ENCODE results near the gene UHRF1. TPM values are rescaled to one million over a fixed set of nuclear protein-coding genes. Genes with fewer than 3 reads are reported as not detected.

UHRF1 gene
- total RNA-seq, 1 donor, result 7.6 TPM

DNA sequence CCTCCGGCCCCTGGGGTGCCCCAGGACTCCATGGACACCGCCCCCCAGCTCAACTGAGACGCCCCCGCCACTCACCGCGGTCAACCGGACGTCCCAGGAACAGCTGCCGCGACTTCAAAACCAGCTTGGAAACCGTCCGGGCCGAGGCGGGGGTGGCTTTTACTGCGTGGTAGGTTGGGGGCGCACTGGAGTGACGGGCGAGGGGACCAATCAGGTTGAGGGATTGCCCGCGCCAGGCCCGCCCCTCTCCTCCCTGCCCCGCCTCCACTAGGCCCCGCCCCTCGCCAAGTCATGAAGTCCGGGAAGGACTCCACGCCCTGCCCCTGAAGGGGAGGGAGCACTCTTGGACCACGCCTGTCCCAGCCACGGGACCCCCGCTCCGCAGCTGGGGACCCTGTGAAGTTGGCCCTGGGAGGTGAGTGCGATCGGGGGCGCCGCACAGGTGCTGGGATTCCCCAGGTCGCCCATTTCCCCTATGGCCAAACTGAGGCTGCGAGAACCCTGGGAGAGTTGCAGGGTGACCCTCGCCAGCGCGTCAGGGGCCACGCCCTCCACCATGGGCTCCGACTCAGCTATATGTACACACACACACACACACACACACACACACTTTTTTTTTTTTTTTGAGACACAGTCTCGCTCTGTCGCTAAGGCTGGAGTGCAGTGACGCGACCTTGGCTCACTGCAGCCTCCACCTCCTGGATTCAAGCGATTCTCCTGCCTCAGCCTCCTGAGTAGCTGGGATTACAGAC lies 41.6 kb upstream of the UHRF1 start, which contains the start of gene PLIN3:
Gene PLIN3, minus strand, starts transcription at position 134 of the 752 bp plus-strand sequence. CDS start 6,273 bp downstream, outside the sequence.
- H2AFZ ChIP-seq (ENCODE audit: low read length), result peak within 1 kb of the TSS; percentile 86
- H4K20me1 ChIP-seq (ENCODE audit: insufficient read depth, low read length), result peaks cover 26% of the 10 kb centered on the region
- peak within 1 kb of the TSS; percentile 95 for H3K4me2 ChIP-seq (ENCODE audit: insufficient read depth, low read length)
- peaks cover 16% of the 10 kb centered on the region for H3K36me3 ChIP-seq (ENCODE audit: insufficient read depth, low read length)
- peaks cover 17% of the 10 kb centered on the region for H3K4me1 ChIP-seq (ENCODE audit: insufficient read depth, low read length)
- H3K9me3 ChIP-seq (ENCODE audit: low read depth, low read length), result no peaks in the 10 kb centered on the region
- H3K27ac ChIP-seq (ENCODE audit: low read depth, low read length), result peak within 1 kb of the TSS; percentile 87
- H3K79me2 ChIP-seq (ENCODE audit: insufficient read depth, low read length), result peaks cover 45% of the 10 kb centered on the region
- TF ChIP-seq, protein P1, sequence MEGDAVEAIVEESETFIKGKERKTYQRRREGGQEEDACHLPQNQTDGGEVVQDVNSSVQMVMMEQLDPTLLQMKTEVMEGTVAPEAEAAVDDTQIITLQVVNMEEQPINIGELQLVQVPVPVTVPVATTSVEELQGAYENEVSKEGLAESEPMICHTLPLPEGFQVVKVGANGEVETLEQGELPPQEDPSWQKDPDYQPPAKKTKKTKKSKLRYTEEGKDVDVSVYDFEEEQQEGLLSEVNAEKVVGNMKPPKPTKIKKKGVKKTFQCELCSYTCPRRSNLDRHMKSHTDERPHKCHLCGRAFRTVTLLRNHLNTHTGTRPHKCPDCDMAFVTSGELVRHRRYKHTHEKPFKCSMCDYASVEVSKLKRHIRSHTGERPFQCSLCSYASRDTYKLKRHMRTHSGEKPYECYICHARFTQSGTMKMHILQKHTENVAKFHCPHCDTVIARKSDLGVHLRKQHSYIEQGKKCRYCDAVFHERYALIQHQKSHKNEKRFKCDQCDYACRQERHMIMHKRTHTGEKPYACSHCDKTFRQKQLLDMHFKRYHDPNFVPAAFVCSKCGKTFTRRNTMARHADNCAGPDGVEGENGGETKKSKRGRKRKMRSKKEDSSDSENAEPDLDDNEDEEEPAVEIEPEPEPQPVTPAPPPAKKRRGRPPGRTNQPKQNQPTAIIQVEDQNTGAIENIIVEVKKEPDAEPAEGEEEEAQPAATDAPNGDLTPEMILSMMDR (IDR thresholded peaks at IDR 0.05; ENCODE audit: extremely low read depth, low read depth, low read length), result no peak
- peak within 1 kb of the TSS; percentile 99 for H3K4me3 ChIP-seq (ENCODE audit: insufficient read depth, low read length)
- no peaks in the 10 kb centered on the region for H3K27me3 ChIP-seq (ENCODE audit: insufficient read depth, low read length)
- peak; percentile 99 for DNase-seq (ENCODE audit: insufficient read length, low spot score, missing footprints)

DNA sequence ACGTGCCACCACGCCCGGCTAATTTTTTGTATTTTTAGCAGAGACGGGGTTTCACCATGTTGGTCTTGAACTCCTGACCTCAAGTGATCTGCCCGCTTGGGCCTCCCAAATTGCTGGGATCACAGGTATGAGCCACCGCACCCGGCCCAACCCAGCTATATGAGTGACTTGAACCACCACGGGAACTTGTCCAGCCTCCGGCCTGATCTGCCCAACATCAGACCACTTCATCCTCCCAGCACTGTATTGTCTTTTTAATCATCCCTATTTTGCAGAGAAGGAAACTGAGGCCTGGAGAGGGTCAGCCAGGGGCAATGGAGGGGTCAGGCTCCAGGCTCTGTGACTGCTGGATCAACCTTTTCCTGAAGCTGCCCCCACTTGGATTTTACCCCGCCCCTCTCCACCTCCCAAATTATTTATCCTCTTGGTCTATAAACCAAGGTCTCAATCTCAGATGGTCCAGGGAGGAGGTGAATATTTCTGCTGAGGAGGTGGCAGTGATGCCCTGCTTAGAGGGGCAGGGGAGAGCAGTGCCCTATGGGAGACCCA lies 40.9 kb upstream of the UHRF1 start:
- no peak overlapping the region for H3K4me3 ChIP-seq (ENCODE audit: insufficient read depth, low read length)
- peaks cover 14% of the 10 kb centered on the region for H3K36me3 ChIP-seq (ENCODE audit: insufficient read depth, low read length)
- TF ChIP-seq, protein P1 (IDR thresholded peaks at IDR 0.05; ENCODE audit: extremely low read depth, low read depth, low read length), result no peak
- H3K4me2 ChIP-seq (ENCODE audit: insufficient read depth, low read length), result no peak overlapping the region
- peaks cover 25% of the 10 kb centered on the region for H4K20me1 ChIP-seq (ENCODE audit: insufficient read depth, low read length)
- peak; percentile 57 for DNase-seq (ENCODE audit: insufficient read length, low spot score, missing footprints)
- H3K4me1 ChIP-seq (ENCODE audit: insufficient read depth, low read length), result peaks cover 17% of the 10 kb centered on the region
- no peaks in the 10 kb centered on the region for H3K27me3 ChIP-seq (ENCODE audit: insufficient read depth, low read length)
- no peaks in the 10 kb centered on the region for H3K9me3 ChIP-seq (ENCODE audit: low read depth, low read length)
- H3K27ac ChIP-seq (ENCODE audit: low read depth, low read length), result no peak overlapping the region
- peaks cover 39% of the 10 kb centered on the region for H3K79me2 ChIP-seq (ENCODE audit: insufficient read depth, low read length)
- H2AFZ ChIP-seq (ENCODE audit: low read length), result no peak overlapping the region

DNA sequence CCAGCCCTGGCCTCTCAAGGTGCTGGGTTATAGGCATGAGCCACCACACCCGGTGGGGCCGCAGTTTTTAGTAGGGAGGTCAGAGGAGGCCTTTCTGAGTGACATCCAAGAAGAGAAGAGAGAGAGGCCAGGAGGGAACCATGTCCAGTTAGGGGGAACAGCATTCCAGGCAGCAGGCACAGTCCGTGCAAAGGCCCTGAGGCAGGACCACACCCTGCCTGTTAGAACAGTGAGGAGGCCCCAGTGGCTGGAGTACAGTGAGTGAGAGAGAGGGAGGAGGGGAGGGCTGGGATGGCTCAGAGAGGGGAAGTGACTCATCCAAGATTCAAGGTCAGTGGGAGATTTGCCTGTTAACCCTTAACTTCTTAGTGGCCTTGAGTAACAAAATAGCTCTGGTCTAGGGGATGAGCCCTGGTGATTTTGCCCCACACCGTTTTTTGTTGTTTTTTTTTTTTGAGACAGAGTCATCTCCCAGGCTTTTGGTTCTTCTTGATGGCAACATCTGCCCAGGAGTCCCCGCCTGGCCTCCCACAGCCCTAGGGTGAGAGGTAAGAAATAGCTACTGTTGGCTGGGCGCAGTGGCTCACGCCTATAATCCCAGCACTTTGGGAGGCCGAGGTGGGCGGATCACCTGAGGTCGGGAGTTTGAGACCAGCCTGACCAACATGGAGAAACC lies 39.1 kb upstream of the UHRF1 start:
- H3K9me3 ChIP-seq (ENCODE audit: low read depth, low read length), result no peaks in the 10 kb centered on the region
- peaks cover 17% of the 10 kb centered on the region for H3K4me1 ChIP-seq (ENCODE audit: insufficient read depth, low read length)
- peaks cover 11% of the 10 kb centered on the region for H4K20me1 ChIP-seq (ENCODE audit: insufficient read depth, low read length)
- no peak overlapping the region for H2AFZ ChIP-seq (ENCODE audit: low read length)
- H3K4me2 ChIP-seq (ENCODE audit: insufficient read depth, low read length), result no peak overlapping the region
- H3K36me3 ChIP-seq (ENCODE audit: insufficient read depth, low read length), result no peaks in the 10 kb centered on the region
- no peaks in the 10 kb centered on the region for H3K27me3 ChIP-seq (ENCODE audit: insufficient read depth, low read length)
- H3K4me3 ChIP-seq (ENCODE audit: insufficient read depth, low read length), result no peak overlapping the region
- H3K79me2 ChIP-seq (ENCODE audit: insufficient read depth, low read length), result peaks cover 21% of the 10 kb centered on the region
- TF ChIP-seq, protein P1 (IDR thresholded peaks at IDR 0.05; ENCODE audit: extremely low read depth, low read depth, low read length), result no peak
- H3K27ac ChIP-seq (ENCODE audit: low read depth, low read length), result peak overlapping the region; percentile 58
- peak; percentile 95 for DNase-seq (ENCODE audit: insufficient read length, low spot score, missing footprints)

DNA sequence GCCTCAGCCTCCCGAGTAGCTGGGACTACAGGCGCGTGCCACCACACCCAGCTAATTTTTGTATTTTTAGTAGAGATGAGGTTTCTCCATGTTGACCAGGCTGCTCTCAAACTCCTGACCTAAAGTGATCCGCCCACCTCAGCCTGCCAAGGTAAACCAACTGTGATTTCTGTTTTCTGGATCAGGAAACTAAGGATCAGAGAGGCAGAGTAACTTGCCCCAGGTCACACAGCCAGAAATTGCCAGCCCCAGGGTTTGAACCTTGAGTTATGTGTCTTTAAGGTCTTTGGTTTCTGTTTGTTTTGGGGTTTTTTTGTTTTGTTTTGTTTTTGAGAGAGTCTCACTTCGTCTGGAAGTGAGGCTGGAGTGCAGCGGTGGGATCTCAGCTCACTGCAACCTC lies 37.6 kb upstream of the UHRF1 start:
- H2AFZ ChIP-seq (ENCODE audit: low read length), result no peak overlapping the region
- TF ChIP-seq, protein P1 (IDR thresholded peaks at IDR 0.05; ENCODE audit: extremely low read depth, low read depth, low read length), result no peak

More for the DNA sequence above, 37.6 kb upstream of the UHRF1 start:
- H3K36me3 ChIP-seq (ENCODE audit: insufficient read depth, low read length), result no peaks in the 10 kb centered on the region
- no peaks in the 10 kb centered on the region for H3K27me3 ChIP-seq (ENCODE audit: insufficient read depth, low read length)
- peaks cover 7% of the 10 kb centered on the region for H3K79me2 ChIP-seq (ENCODE audit: insufficient read depth, low read length)
- H3K4me3 ChIP-seq (ENCODE audit: insufficient read depth, low read length), result no peak overlapping the region
- no peak overlapping the region for H3K4me2 ChIP-seq (ENCODE audit: insufficient read depth, low read length)
- peaks cover 10% of the 10 kb centered on the region for H3K4me1 ChIP-seq (ENCODE audit: insufficient read depth, low read length)
- no peaks in the 10 kb centered on the region for H3K9me3 ChIP-seq (ENCODE audit: low read depth, low read length)
- H4K20me1 ChIP-seq (ENCODE audit: insufficient read depth, low read length), result peaks cover 2% of the 10 kb centered on the region
- H3K27ac ChIP-seq (ENCODE audit: low read depth, low read length), result no peak overlapping the region
- no peak for DNase-seq (ENCODE audit: insufficient read length, low spot score, missing footprints)

All from osteoblast (primary cell).